ENCODE data around the gene MORN5. TPM values are rescaled to one million over a fixed set of nuclear protein-coding genes. Genes with fewer than 3 reads are reported as not detected.

MORN5 gene
- total RNA-seq, 1 donor from 2014 or later: not detected

GRCh38 chr9:122212473-122213004 lies 52.8 kb downstream of the MORN5 start:
- no peak for TF ChIP-seq CTCF (conservative IDR thresholded peaks at IDR 0.05)
- no peak overlapping the region for H3K27ac Mint-ChIP-seq (ENCODE audit: unreplicated experiment)
- DNase-seq (ENCODE audit: low read depth, low spot score): no peak
- peaks cover 92% of the 10 kb centered on the region for H3K27me3 Mint-ChIP-seq (ENCODE audit: low read depth)
- H3K36me3 Mint-ChIP-seq (ENCODE audit: low read depth): peaks cover 2% of the 10 kb centered on the region
- H3K4me3 Mint-ChIP-seq: no peak overlapping the region
- H3K9me3 Mint-ChIP-seq: no peaks in the 10 kb centered on the region
- H3K4me1 Mint-ChIP-seq: no peaks in the 10 kb centered on the region

- Mint-ChIP-seq H3K27ac (ENCODE audit: unreplicated experiment) (no peak overlapping the region), H3K27me3 (ENCODE audit: low read depth) (peaks cover 92% of the 10 kb centered on the region), H3K4me3 (peak overlapping the region; percentile 16), H3K36me3 (ENCODE audit: low read depth) (peaks cover 2% of the 10 kb centered on the region), H3K4me1 (no peaks in the 10 kb centered on the region), H3K9me3 (no peaks in the 10 kb centered on the region)
- no peak for TF ChIP-seq CTCF (conservative IDR thresholded peaks at IDR 0.05)
- DNase-seq (ENCODE audit: low read depth, low spot score): no peak
Observed at GRCh38 chr9:122213102-122213588, 53.4 kb downstream of the MORN5 start.

- peak; percentile 65 for DNase-seq (ENCODE audit: low read depth, low spot score)
- no peak for TF ChIP-seq CTCF (conservative IDR thresholded peaks at IDR 0.05)
- Mint-ChIP-seq H3K27me3 (ENCODE audit: low read depth) (peaks cover 94% of the 10 kb centered on the region), H3K9me3 (no peaks in the 10 kb centered on the region), H3K4me3 (peak overlapping the region; percentile 54), H3K4me1 (no peaks in the 10 kb centered on the region), H3K27ac (ENCODE audit: unreplicated experiment) (no peak overlapping the region), H3K36me3 (ENCODE audit: low read depth) (peaks cover 6% of the 10 kb centered on the region)
Observed at GRCh38 chr9:122213589-122214413, 54.1 kb downstream of the MORN5 start.

- TF ChIP-seq CTCF (conservative IDR thresholded peaks at IDR 0.05): no peak
- peaks cover 96% of the 10 kb centered on the region for H3K27me3 Mint-ChIP-seq (ENCODE audit: low read depth)
- peaks cover 4% of the 10 kb centered on the region for H3K4me1 Mint-ChIP-seq
- peaks cover 6% of the 10 kb centered on the region for H3K36me3 Mint-ChIP-seq (ENCODE audit: low read depth)
- no peak for DNase-seq (ENCODE audit: low read depth, low spot score)
- no peaks in the 10 kb centered on the region for H3K9me3 Mint-ChIP-seq
- H3K4me3 Mint-ChIP-seq: peak overlapping the region; percentile 54
- no peak overlapping the region for H3K27ac Mint-ChIP-seq (ENCODE audit: unreplicated experiment)
Observed at GRCh38 chr9:122214507-122214906, 54.8 kb downstream of the MORN5 start.

- no peak for TF ChIP-seq CTCF (conservative IDR thresholded peaks at IDR 0.05)
- DNase-seq (ENCODE audit: low read depth, low spot score): no peak
- H3K4me3 Mint-ChIP-seq: no peak overlapping the region
- no peaks in the 10 kb centered on the region for H3K9me3 Mint-ChIP-seq
- H3K36me3 Mint-ChIP-seq (ENCODE audit: low read depth): peaks cover 6% of the 10 kb centered on the region
- no peak overlapping the region for H3K27ac Mint-ChIP-seq (ENCODE audit: unreplicated experiment)
- peaks cover 99% of the 10 kb centered on the region for H3K27me3 Mint-ChIP-seq (ENCODE audit: low read depth)
- H3K4me1 Mint-ChIP-seq: peaks cover 14% of the 10 kb centered on the region
Observed at GRCh38 chr9:122215663-122216062, 56.0 kb downstream of the MORN5 start.
